CD4-positive, alpha-beta T cell treated with Interleukin-4 for 4 hours (primary cell): ENCODE measurements around the gene MAPK1IP1L.
"Not testable (repeated sequence)": the region's sequence is repeated elsewhere in the genome, so short reads cannot be mapped to it uniquely, and the experiment has no call there.

Experiments
- DNase-seq: peaks from one replicate; pipeline ENCODE4 v3.0.0-alpha.2; 2020

Gene MAPK1IP1L

DNA sequence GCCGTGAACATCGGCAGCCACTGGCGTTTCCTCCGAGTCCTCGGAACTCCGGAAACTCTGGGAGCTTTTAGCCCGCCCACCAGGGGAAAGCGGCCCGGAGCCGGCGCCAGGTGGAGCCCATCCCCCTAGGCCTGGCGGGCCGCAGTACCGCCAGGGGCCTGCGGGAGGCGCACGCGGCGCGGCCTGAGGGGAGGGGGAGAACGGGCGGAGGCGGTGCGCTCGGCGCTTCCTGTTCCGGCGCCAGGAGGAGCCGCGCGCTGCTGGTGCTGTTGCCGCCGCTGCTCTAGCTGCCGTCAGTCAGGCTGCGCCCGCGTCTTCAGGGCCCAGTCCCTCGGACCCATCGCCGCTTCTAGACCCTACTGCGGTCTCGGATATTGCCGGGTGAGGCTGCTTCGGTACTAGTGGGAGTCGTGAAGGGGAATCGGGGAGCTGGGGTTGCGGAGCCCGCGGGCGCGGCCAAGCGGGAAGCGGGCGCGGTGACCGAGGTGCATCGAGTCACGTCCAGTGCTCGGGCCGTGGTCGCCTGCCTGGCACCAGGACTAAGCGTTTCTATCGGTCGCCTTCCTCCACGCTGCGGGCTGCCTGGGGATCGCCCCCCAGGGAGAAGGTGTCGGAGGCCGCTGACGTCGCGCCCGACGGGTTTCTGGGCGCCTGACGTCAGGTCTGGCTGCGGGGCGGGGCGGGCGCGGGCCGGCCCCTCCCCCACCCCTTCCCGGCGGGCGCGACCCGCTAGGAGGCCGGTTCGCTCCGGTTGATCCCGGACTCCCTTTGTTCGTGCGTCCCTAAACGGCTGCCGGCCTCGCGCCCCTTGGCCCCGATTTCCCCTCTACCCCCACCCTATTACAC lies at the start of gene MAPK1IP1L:
Gene MAPK1IP1L (plus strand): TSS at position 225 of the 846 bp plus-strand sequence. CDS start 10,037 bp downstream, outside the sequence.
- DNase-seq, result peak; percentile 85

GRCh38 chr14:55005071-55005470 lies 46.4 kb upstream of the MAPK1IP1L start:
- DNase-seq, result no peak

DNA sequence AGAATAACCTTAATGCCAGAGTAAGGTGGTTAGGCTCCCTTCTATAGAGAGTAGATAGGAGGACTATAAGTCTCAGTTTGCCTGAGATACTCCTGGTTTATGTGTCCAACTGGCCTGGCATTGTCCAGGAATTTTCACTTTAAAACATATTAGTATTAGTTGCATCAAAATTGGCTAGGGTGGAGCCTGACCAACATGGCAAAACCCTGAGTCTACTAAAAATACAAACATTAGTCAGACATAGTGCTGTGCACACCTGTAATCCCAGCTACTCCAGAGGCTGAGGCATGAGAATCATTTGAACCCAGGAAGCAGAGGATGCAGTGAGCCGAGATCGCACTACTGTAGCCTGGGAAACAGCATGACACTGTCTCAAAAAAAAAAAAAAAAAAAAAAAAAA lies 36.4 kb upstream of the MAPK1IP1L start:
- DNase-seq, result no peak

GRCh38 chr14:55019968-55020554 lies 31.4 kb upstream of the MAPK1IP1L start:
- DNase-seq, result no peak

DNA sequence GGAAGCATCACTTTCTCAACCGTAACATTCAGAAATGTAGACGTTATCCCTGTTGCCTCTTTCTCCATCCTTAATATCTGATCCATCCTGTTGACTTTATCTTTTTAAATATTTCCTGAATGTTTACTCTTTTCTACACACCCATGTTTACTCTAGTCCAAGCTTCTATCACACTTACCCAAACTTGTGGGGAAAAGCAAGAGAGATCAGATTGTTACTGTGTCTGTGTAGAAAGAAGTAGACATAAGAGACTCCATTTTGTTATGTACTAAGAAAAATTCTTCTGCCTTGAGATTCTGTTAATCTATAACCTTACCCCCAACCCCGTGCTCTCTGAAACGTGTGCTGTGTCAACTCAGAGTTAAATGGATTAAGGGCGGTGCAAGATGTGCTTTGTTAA lies 27.1 kb upstream of the MAPK1IP1L start:
- not testable (repeated sequence) for DNase-seq

GRCh38 chr14:55025948-55026347 lies 25.5 kb upstream of the MAPK1IP1L start:
- DNase-seq, result no peak

- no peak for DNase-seq
These were observed 25.0 kb upstream of the MAPK1IP1L start for GRCh38 chr14:55026441-55026792.

GRCh38 chr14:55026793-55027561 lies 24.5 kb upstream of the MAPK1IP1L start, which contains the start of the genes SOCS4 and WDHD1:
SOCS4 (plus strand) TSS chr14:55027236; CDS start chr14:55043042, 15,806 bp downstream.
WDHD1 (minus strand) TSS chr14:55027099; CDS start chr14:55026787, 312 bp downstream.
- peak; percentile 93 for DNase-seq

- no peak for DNase-seq
These were observed 23.4 kb upstream of the MAPK1IP1L start for GRCh38 chr14:55028066-55028465.

- DNase-seq, result no peak
These were observed 23.0 kb upstream of the MAPK1IP1L start for GRCh38 chr14:55028476-55028875.

GRCh38 chr14:55031190-55031589 lies 20.3 kb upstream of the MAPK1IP1L start:
- DNase-seq, result no peak

GRCh38 chr14:55037995-55038394 lies 13.5 kb upstream of the MAPK1IP1L start:
- not testable (repeated sequence) for DNase-seq

DNA sequence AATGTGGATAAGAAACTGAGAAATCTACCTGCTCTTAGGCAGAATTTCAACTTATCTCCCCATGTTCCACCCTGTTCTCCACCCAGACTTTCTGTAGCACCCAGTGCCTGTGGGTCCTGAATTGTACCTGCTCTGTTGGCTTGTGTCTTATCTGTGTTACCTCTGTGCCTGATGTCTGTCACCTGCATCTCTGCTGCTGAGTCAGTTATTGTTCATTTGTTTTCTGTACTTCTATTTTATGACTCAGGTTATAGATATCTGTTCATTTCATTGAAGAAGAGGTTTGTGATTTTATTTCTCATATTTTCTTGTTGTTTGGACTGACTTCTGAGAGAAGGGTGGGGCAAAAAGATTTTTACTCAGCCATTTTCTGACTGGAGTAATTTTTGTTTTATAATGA lies 12.7 kb upstream of the MAPK1IP1L start:
- DNase-seq, result no peak

DNA sequence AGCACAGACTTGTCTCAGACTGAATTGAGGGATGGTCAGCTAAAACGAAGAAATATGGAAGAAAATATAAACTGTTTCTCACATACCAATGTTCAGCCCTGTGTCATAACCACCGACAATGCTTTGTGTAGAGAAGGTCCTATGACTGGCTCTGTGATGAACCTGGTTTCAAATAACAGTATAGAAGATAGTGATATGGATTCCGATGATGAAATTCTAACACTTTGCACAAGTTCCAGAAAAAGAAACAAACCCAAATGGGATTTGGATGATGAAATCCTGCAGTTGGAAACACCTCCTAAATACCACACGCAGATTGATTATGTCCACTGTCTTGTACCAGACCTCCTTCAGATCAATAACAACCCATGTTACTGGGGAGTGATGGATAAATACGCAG lies 7.9 kb upstream of the MAPK1IP1L start:
- no peak for DNase-seq

- DNase-seq, result no peak
These were observed 6.4 kb upstream of the MAPK1IP1L start for GRCh38 chr14:55045087-55045486.

GRCh38 chr14:55047301-55048053 lies 4.0 kb upstream of the MAPK1IP1L start:
- no peak for DNase-seq

- no peak for DNase-seq
These were observed 2.5 kb upstream of the MAPK1IP1L start for GRCh38 chr14:55048900-55049436.

- no peak for DNase-seq
These were observed 353 bp upstream of the MAPK1IP1L start for GRCh38 chr14:55051165-55051422.

GRCh38 chr14:55052269-55052930 lies 953 bp downstream of the MAPK1IP1L start:
- no peak for DNase-seq

DNA sequence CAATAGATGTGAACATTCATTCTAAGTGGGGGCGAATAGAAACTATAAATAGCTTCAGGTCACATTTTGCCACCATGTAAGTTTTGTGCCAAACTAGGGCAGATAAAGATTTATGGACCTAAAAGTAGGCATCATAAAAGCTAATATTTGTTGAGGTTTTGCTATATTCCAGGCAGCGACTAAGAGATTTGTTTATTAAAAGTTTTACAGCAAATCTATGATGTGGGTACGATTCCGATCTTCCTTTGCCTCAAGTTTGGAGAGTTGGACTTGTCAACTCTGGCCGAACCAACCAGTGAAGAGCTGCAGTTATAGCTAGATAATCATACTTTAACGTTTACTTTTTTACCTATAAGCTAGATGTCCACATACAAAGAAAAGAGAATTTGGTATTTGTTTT lies 1.6 kb downstream of the MAPK1IP1L start:
- no peak for DNase-seq

DNA sequence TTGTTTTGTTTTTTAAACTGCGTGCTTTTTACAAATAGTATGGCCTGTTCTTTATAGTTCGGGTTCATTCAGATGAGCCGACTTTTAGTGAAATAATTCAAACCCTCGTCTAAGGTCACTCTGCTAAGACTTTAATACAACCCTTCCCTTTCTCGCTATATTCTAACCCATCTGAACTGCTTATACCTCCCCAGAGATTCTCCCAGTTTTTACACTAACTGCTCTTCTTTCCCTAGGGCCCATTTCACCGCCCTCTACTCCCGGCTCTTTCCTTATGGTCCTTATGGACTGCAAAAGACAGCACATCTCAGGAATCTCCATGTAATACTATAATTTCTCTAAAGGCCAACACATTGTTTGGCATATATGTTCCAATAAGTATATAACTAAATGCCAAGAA lies 2.1 kb downstream of the MAPK1IP1L start:
- no peak for DNase-seq

DNA sequence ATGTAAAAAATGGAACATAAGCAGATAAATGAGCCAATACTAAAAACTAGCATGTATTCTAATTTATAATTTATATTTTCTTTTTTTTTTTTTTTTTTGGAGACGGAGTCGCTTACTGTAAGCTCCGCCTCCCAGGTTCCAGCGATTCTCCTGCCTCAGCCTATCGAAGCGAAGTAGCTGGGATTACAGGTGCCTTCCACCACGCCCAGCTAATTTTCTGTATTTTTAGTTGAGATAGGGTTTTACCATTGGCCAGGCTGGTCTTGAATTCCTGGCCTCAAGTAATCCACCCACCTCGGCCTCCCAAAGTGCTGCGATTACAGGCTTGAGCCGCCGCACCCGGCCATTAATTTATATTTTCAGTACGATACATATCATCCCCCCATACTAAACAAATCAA lies 2.7 kb downstream of the MAPK1IP1L start:
- no peak for DNase-seq
